Parathyroid adenoma (tissue), 2 donors: ENCODE measurements around the gene ZNF689.

ENCODE experiments used
- H2AFZ ChIP-seq: fragments of 300-600 bp; sonication (generic); one replicate; pipeline ENCODE4 v1.7.0; 2017; ENCODE audit warnings: antibody characterized with exemption, mild to moderate bottlenecking
- H3K27ac ChIP-seq: fragments of 300-600 bp; sonication (generic); one replicate; pipeline ENCODE4 v1.7.0; 2017
- H3K27me3 ChIP-seq: fragments of 300-600 bp; sonication (generic); one replicate; pipeline ENCODE4 v1.7.0; 2017; ENCODE audit warnings: low read length; ENCODE audit not compliant: control insufficient read depth, insufficient read depth
- H3K36me3 ChIP-seq: fragments of 300-600 bp; sonication (generic); one replicate; pipeline ENCODE4 v1.7.0; 2017; ENCODE audit warnings: low read length; ENCODE audit not compliant: control insufficient read depth, insufficient read depth
- H3K4me1 ChIP-seq: fragments of 300-600 bp; sonication (generic); one replicate; pipeline ENCODE4 v1.7.0; 2017; ENCODE audit warnings: control low read depth
- H3K4me2 ChIP-seq: fragments of 300-600 bp; sonication (generic); one replicate; pipeline ENCODE4 v1.7.0; 2017; ENCODE audit warnings: low read length
- H3K4me3 ChIP-seq: fragments of 300-600 bp; sonication (generic); one replicate; pipeline ENCODE4 v1.7.0; 2017; ENCODE audit warnings: low read depth, low read length
- H3K79me2 ChIP-seq: fragments of 300-600 bp; sonication (generic); one replicate; pipeline ENCODE4 v1.7.0; 2017; ENCODE audit warnings: control low read depth
- H3K9ac ChIP-seq: fragments of 300-600 bp; sonication (generic); one replicate; pipeline ENCODE4 v1.7.0; 2017; ENCODE audit warnings: mild to moderate bottlenecking
- H3K9me3 ChIP-seq: fragments of 300-600 bp; sonication (generic); one replicate; pipeline ENCODE4 v1.7.0; 2017; ENCODE audit warnings: low read length; ENCODE audit not compliant: control insufficient read depth
- TF ChIP-seq, protein P1 (sequence below): fragments of 300-600 bp; sonication (generic); IDR thresholded peaks from one replicate; pipeline ENCODE4 v1.7.0; 2017; ENCODE audit warnings: antibody characterized with exemption, mild to moderate bottlenecking
- donor health status: primary hyperparathyroidism.

Gene ZNF689

DNA sequence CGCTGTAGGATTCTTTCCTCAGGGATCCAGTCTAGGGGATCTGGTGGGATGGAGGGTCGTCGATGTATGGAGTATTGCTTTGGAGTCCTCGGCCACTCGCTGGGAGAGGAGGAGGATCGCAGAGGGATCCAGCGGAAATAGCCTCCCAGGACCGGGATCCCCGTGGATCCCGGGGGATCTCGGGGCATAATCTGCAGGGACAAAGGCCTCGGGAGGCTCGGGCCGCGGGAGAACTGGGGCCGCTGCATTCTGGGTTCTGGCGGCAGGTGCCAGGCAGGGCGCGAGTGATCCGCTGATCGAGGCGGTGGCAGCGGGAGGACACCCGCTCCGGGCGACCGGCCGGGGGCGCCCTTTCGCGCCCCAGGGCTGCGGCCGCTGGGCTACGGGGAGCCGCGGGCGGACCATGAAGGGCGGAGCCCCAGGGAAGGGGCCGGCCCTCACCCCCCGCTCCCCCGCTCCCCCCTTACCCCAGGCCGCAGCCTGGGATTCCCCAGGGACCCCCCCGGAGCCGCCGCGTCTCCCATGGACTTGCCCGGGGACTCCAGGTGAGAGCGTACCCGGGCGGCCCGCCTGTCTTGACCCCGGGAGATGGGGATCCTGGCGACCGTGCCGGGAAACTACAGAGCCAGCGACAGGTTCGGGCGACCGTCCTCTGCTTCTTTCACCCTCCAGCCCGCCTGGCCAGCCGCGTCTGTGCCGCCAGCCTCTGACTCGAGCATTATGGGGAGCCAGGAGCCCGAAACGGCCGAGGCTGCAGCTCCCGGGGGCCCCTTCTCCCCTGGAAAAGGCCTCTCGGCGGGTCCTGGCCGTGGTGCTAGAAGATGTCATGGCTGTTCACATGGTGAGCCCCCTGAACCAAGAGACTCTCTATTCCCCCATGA lies 41.2 kb upstream of the ZNF689 start:
- Histone ChIP-seq H2AFZ (peak overlapping the region; percentile 99), H3K4me1 (peaks cover 9% of the 10 kb centered on the region), H3K79me2 (peaks cover 8% of the 10 kb centered on the region), H3K4me2 (peak overlapping the region; percentile 100), H3K4me3 (peak overlapping the region; percentile 100), H3K36me3 (no peaks in the 10 kb centered on the region), H3K9me3 (no peaks in the 10 kb centered on the region), H3K27ac (peak overlapping the region; percentile 91), H3K9ac (peak overlapping the region; percentile 51), H3K27me3 (no peaks in the 10 kb centered on the region)
- TF ChIP-seq, protein P1, sequence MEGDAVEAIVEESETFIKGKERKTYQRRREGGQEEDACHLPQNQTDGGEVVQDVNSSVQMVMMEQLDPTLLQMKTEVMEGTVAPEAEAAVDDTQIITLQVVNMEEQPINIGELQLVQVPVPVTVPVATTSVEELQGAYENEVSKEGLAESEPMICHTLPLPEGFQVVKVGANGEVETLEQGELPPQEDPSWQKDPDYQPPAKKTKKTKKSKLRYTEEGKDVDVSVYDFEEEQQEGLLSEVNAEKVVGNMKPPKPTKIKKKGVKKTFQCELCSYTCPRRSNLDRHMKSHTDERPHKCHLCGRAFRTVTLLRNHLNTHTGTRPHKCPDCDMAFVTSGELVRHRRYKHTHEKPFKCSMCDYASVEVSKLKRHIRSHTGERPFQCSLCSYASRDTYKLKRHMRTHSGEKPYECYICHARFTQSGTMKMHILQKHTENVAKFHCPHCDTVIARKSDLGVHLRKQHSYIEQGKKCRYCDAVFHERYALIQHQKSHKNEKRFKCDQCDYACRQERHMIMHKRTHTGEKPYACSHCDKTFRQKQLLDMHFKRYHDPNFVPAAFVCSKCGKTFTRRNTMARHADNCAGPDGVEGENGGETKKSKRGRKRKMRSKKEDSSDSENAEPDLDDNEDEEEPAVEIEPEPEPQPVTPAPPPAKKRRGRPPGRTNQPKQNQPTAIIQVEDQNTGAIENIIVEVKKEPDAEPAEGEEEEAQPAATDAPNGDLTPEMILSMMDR = peak; percentile 77

DNA sequence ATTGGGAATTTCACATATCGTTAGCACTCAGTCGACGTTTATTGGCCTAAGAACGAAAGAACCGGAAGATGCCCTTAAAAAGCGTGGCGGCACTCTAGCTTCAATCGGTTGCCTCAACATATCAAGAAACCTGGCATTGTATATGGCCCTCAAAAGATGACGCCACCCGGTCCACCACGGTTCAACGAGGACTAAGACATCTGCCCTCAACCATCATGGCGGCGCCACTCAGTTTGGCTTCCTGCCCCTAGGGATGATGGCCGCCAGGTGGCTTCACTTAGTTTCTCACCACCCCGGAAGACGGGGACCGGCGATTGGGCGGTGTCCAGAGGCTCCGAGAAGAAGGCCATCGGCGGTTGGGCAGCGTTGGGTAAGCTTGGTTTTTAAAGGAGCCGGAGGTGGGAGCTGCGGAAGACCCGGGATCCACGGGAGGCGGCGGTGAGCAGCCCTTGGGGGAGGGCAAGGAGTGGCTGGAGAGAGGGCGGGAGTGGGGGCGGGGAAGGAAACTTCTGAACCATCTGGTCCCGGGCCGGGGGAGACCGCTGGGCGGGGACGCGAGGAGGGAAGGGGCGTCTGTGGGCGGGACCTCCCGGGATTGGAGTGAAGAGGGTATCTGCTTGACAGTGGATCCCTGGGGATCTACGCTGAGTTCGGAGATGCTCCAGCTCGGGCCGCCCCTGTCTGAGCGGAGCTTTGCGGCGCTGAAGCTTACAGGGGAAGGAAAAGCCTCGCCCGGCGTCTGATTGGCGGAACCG lies 40.4 kb upstream of the ZNF689 start, which contains the start of gene PRR14:
PRR14 (plus strand) TSS at position 592 of the 755 bp plus-strand sequence. CDS start 686 bp downstream, outside the sequence.
- H3K4me3 ChIP-seq = peak within 1 kb of the TSS; percentile 100
- H3K36me3 ChIP-seq = no peaks in the 10 kb centered on the region
- peak within 1 kb of the TSS; percentile 91 for H3K27ac ChIP-seq
- TF ChIP-seq, protein P1 = peak; percentile 66
- peak within 1 kb of the TSS; percentile 70 for H3K9ac ChIP-seq
- H3K9me3 ChIP-seq = no peaks in the 10 kb centered on the region
- peak within 1 kb of the TSS; percentile 99 for H2AFZ ChIP-seq
- peak within 1 kb of the TSS; percentile 100 for H3K4me2 ChIP-seq
- H3K27me3 ChIP-seq = no peaks in the 10 kb centered on the region
- H3K79me2 ChIP-seq = peaks cover 8% of the 10 kb centered on the region
- peaks cover 9% of the 10 kb centered on the region for H3K4me1 ChIP-seq

DNA sequence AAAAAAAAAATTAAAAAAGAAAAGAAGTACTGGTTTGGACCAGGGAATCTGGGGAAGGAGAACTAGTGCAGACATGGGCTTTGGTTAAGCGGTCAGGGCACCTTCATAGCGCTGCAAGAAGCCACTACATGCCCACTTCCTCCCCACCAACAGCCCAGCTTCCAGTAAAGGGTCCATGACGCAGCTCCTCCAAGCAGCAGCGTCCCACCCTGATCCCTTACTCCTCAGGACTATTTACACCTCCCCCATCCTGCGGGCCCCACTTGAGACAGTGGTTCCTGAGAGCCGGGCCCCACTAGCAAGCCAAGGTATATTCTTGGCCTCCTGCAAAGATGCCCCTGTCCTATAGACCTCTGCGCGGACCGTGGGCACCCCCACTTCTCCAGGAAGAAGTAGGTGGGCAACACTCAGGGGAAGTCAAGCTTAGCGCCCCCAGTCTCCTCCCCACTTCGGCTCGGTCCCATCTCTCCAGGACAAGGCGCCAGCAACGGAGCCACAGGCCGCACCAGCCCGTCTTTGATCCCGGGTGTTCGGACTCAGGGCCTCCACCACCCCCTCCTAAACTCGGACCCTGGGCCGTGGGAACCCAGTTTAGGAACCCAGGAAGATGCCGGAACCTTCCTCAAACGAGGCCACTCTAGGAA lies 39.7 kb upstream of the ZNF689 start:
- Histone ChIP-seq H3K4me3 (peak overlapping the region; percentile 100), H3K27me3 (no peaks in the 10 kb centered on the region), H3K9me3 (no peaks in the 10 kb centered on the region), H2AFZ (peak overlapping the region; percentile 99), H3K27ac (peak overlapping the region; percentile 91), H3K4me1 (peaks cover 9% of the 10 kb centered on the region), H3K9ac (peak overlapping the region; percentile 70), H3K4me2 (peak overlapping the region; percentile 73), H3K79me2 (peaks cover 8% of the 10 kb centered on the region), H3K36me3 (no peaks in the 10 kb centered on the region)
- TF ChIP-seq, protein P1 = no peak

DNA sequence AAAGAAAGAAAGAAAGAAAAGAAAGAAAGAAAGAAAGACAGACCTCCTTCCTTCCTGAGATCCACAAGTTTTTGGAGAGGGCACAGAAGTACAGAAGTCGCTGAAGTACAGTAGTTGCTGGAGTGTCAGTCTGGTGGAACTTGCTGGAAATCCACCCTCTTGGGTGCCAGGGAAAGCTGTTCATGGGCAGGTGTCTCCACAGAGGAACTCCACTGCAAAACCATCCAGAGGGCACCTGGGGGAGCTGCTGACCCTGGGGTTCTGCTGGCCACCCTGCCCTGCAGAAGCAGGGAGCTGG lies 37.0 kb upstream of the ZNF689 start:
- Histone ChIP-seq H2AFZ (no peak overlapping the region), H3K9me3 (no peaks in the 10 kb centered on the region), H3K79me2 (no peaks in the 10 kb centered on the region), H3K27me3 (no peaks in the 10 kb centered on the region), H3K27ac (no peak overlapping the region), H3K4me1 (peaks cover 6% of the 10 kb centered on the region), H3K9ac (no peak overlapping the region), H3K36me3 (no peaks in the 10 kb centered on the region), H3K4me3 (no peak overlapping the region), H3K4me2 (no peak overlapping the region)
- TF ChIP-seq, protein P1 = no peak
